IMR-90 (cell line): Measurements from ENCODE around the gene YIPF1. TPM values are rescaled to one million over a fixed set of nuclear protein-coding genes. Genes with fewer than 3 reads are reported as not detected.

ENCODE experiments used
- ATAC-seq: fragments of 200-7000 bp; cut with Tn5 transposase; 2 replicates; pipeline ENCODE4 v1.9.1; 2020; ENCODE audit warnings: low read depth, mild to moderate bottlenecking, moderate library complexity
- BruUV-seq: library from RNA; stranded (reverse); fragments of 400-500 nt; replicated peaks from 2 replicates; lab custom pipeline; 2021; lab: Mats Ljungman, UMichigan
- CTCF ChIA-PET: fragments of 300-600 bp; formaldehyde crosslinking; extraction: SDS; loops from one replicate; lab custom pipeline; 2021; ENCODE audit warnings: antibody characterized with exemption; lab: Yijun Ruan, JAX
- POLR2A ChIA-PET: fragments of 300-600 bp; sonication (Branson Sonifier 250); formaldehyde crosslinking; loops from one replicate; lab custom pipeline; 2022; ENCODE audit warnings: antibody characterized with exemption; ENCODE audit not compliant: unreplicated experiment; lab: Charles Lee
- DNase-seq: peaks from one replicate; pipeline ENCODE4 v3.0.0; 2013
- H2AFZ ChIP-seq: replicated peaks from 2 replicates; pipeline ENCODE3; 2013; ENCODE audit warnings: low read length, mild to moderate bottlenecking; ENCODE audit not compliant: poor library complexity
- H2AK5ac ChIP-seq: 2 replicates; pipeline ENCODE4 v1.6.1; 2013; ENCODE audit warnings: low read depth, low read length, inconsistent platforms
- H2AK9ac ChIP-seq: replicated peaks from 2 replicates; pipeline ENCODE3; 2013; ENCODE audit warnings: mild to moderate bottlenecking, low read depth, low read length, moderate library complexity; ENCODE audit not compliant: poor library complexity
- H2BK120ac ChIP-seq: 2 replicates; pipeline ENCODE4 v1.6.1; 2013; ENCODE audit warnings: low read depth, low read length, inconsistent platforms
- H2BK15ac ChIP-seq: 3 replicates; pipeline ENCODE4 v1.6.1; 2013; ENCODE audit warnings: low read depth, low read length, inconsistent platforms
- H2BK20ac ChIP-seq: 2 replicates; pipeline ENCODE4 v1.6.1; 2013; ENCODE audit warnings: low read depth, mild to moderate bottlenecking, inconsistent platforms, low read length, moderate library complexity
- H2BK5ac ChIP-seq: 2 replicates; pipeline ENCODE4 v1.6.1; 2013; ENCODE audit warnings: mild to moderate bottlenecking, low read depth, low read length, inconsistent platforms; ENCODE audit not compliant: poor library complexity, severe bottlenecking
- H3K14ac ChIP-seq: replicated peaks from 2 replicates; pipeline ENCODE4 v1.6.1; 2013; ENCODE audit warnings: low read depth, low read length, inconsistent platforms
- H3K18ac ChIP-seq: 2 replicates; pipeline ENCODE4 v1.6.1; 2013; ENCODE audit warnings: low read depth, low read length, control low read depth
- H3K23ac ChIP-seq: 2 replicates; pipeline ENCODE4 v1.6.1; 2013; ENCODE audit warnings: low read depth, low read length, inconsistent platforms
- H3K27ac ChIP-seq: 2 replicates; pipeline ENCODE4 v1.5.1; 2013; ENCODE audit warnings: mild to moderate bottlenecking, control low read depth, low read length; ENCODE audit not compliant: insufficient read depth
- H3K27me3 ChIP-seq: 2 replicates; pipeline ENCODE4 v1.6.1; 2013; ENCODE audit warnings: low read length; ENCODE audit not compliant: control insufficient read depth, insufficient read depth
- H3K36me3 ChIP-seq: 2 replicates; pipeline ENCODE4 v1.6.1; 2013; ENCODE audit warnings: low read length, mixed read lengths; ENCODE audit not compliant: control insufficient read depth, insufficient read depth
- H3K4ac ChIP-seq: 2 replicates; pipeline ENCODE4 v1.6.1; 2013; ENCODE audit warnings: low read depth, low read length, inconsistent platforms
- H3K4me1 ChIP-seq: 2 replicates; pipeline ENCODE4 v1.6.1; 2013; ENCODE audit warnings: low read length, mixed read lengths; ENCODE audit not compliant: control insufficient read depth, insufficient read depth
- H3K4me2 ChIP-seq: 2 replicates; pipeline ENCODE4 v1.6.1; 2013; ENCODE audit warnings: low read depth, mild to moderate bottlenecking, control low read depth, low read length, moderate library complexity
- H3K4me3 ChIP-seq: 2 replicates; pipeline ENCODE4 v1.5.1; 2013; ENCODE audit warnings: low read depth, mild to moderate bottlenecking, control low read depth, low read length, moderate library complexity; ENCODE audit not compliant: insufficient read depth
- H3K56ac ChIP-seq: 2 replicates; pipeline ENCODE4 v1.6.1; 2013; ENCODE audit warnings: low read length, inconsistent platforms; ENCODE audit not compliant: insufficient read depth; ENCODE audit errors: extremely low read depth
- H3K79me1 ChIP-seq, 2 experiments: 2 replicates each; pipeline ENCODE4 v1.6.1; 2013; ENCODE audit warnings: low read length in 2 of 2, inconsistent platforms in 1 of 2, low read depth in 1 of 2
- H3K9ac ChIP-seq: 2 replicates; pipeline ENCODE4 v1.6.1; 2013; ENCODE audit warnings: low read depth, low read length, control low read depth
- H3K9me1 ChIP-seq: 2 replicates; pipeline ENCODE4 v1.6.1; 2013; ENCODE audit warnings: low read length, inconsistent platforms; ENCODE audit not compliant: insufficient read depth
- H3K9me3 ChIP-seq: 2 replicates; pipeline ENCODE4 v1.6.1; 2013; ENCODE audit warnings: low read length; ENCODE audit not compliant: control insufficient read depth, insufficient read depth
- H4K20me1 ChIP-seq: 2 replicates; pipeline ENCODE4 v1.6.1; 2013; ENCODE audit warnings: low read length, inconsistent platforms; ENCODE audit not compliant: insufficient read depth
- H4K5ac ChIP-seq: 2 replicates; pipeline ENCODE4 v1.6.1; 2013; ENCODE audit warnings: mild to moderate bottlenecking, low read depth, low read length, control low read depth
- H4K8ac ChIP-seq, 2 experiments: 2 replicates each; pipeline ENCODE4 v1.6.1; 2013; ENCODE audit warnings: low read depth in 2 of 2, low read length in 2 of 2, control low read depth in 1 of 2, inconsistent platforms in 1 of 2
- H4K91ac ChIP-seq: 2 replicates; pipeline ENCODE4 v1.6.1; 2013; ENCODE audit warnings: low read depth, low read length, inconsistent platforms; ENCODE audit not compliant: insufficient read depth
- CTCF ChIP-seq: conservative IDR thresholded peaks from 2 replicates; pipeline ENCODE4 v1.5.1; 2012; ENCODE audit warnings: mild to moderate bottlenecking, low read depth, low read length, improper control_type of control experiment
- FOS ChIP-seq: fragments of 150-350 bp; IDR thresholded peaks from 2 replicates; pipeline ENCODE4 v1.6.1; 2016; ENCODE audit warnings: low read depth, low read length
- WGBS, 2 experiments: methylation state at CpG; one replicate each; pipeline versions ENCODE4 v1.1.5 to v1.1.7; 2013; ENCODE audit warnings: missing lambda C conversion rate in 2 of 2; ENCODE audit not compliant: insufficient read length in 1 of 2; ENCODE audit errors: extremely low coverage in 2 of 2; 5-methylcytosine and 5-hydroxymethylcytosine counted together
- dilution Hi-C: fragments of 300-500 bp; cut with HindIII; formaldehyde crosslinking; loops from one replicate; pipeline ENCODE4 v1.14.3; 2018; ENCODE audit warnings: low sequenced_read_pairs; ENCODE audit not compliant: unreplicated experiment
- in situ Hi-C: fragments of 300-500 bp; cut with MboI; formaldehyde crosslinking; loops from 3 replicates; pipeline ENCODE4 v1.14.3; 2019; ENCODE audit warnings: low sequenced_read_pairs, inconsistent platforms, mixed read lengths
- intact Hi-C: fragments of 100-400 bp; cut with micrococcal nuclease; formaldehyde crosslinking; loops from 2 replicates; pipeline ENCODE4 v1.10.0; 2022
- polyA plus RNA-seq, 3 experiments: library from polyadenylated mRNA; depleted of rRNA; stranded (reverse); fragments of >200 nt; gene quantifications; 2 replicates each; pipeline ENCODE4 v1.2.3, GENCODE V29; 2012; ENCODE audit warnings: low replicate concordance in 1 of 3
- total RNA-seq: library from RNA; depleted of rRNA; stranded (reverse); fragments of >200 nt; gene quantifications from 2 replicates; pipeline ENCODE4 v1.2.3, GENCODE V29; 2012

Gene YIPF1
- total and polyA plus RNA-seq, 2 of the 4 experiments (the other 2 are of a cell fraction) = 23.7 to 35.3 TPM

- no peak overlapping the region for H2BK20ac ChIP-seq
- WGBS, 2 experiments = no CpG with 5 or more reads among the region's 4 CpGs
- DNase-seq = peak; percentile 84
These were observed 48.7 kb upstream of the YIPF1 start for GRCh38 chr1:53938136-53938830.

More at GRCh38 chr1:53938136-53938830, 48.7 kb upstream of the YIPF1 start:
- Histone ChIP-seq H3K36me3 (peaks cover 4% of the 10 kb centered on the region), H3K4me1 (peaks cover 6% of the 10 kb centered on the region; the same call in 1 of the 2 replicates), H2AFZ (no peak overlapping the region), H3K18ac (no peak overlapping the region), H3K9me1 (no peaks in the 10 kb centered on the region), H2AK9ac (no peak overlapping the region), H3K23ac (no peak overlapping the region), H3K14ac (no peak overlapping the region), H2AK5ac (no peak overlapping the region), H4K8ac (no peak overlapping the region), H4K91ac (no peak overlapping the region), H4K5ac (no peak overlapping the region), H2BK120ac (no peak overlapping the region), H3K4me2 (peak overlapping the region; percentile 92), H3K27ac (peak overlapping the region; percentile 66; the same call in 1 of the 2 replicates), H3K27me3 (no peaks in the 10 kb centered on the region), H3K56ac (no peak overlapping the region), H2BK5ac (peak overlapping the region; percentile 59), H4K20me1 (peaks cover 10% of the 10 kb centered on the region; the same call in 1 of the 2 replicates), H2BK15ac (no peak overlapping the region), H3K79me1 (peaks cover 16 to 35% of the 10 kb centered on the region in 2 experiments), H3K4ac (no peak overlapping the region), H3K9me3 (peaks cover 9% of the 10 kb centered on the region), H3K4me3 (no peak overlapping the region), H3K9ac (no peak overlapping the region)
- POLR2A ChIA-PET = no interaction called here
- dilution Hi-C loops = no loop called here
- in situ Hi-C loops = no loop called here
- no TSS peak for BruUV-seq
- ATAC-seq = peak; percentile 89
- TF ChIP-seq CTCF = no peak
- TF ChIP-seq FOS = peak; percentile 22
- CTCF ChIA-PET = interaction anchor here (0.6 kb wide), 1 partner anchor 65 kb away, joined by 3 read pairs; no protein-coding TSS in a partner anchor
- intact Hi-C loops = no loop called here
